ENCODE results near the gene HPCAL1. TPM values are rescaled to one million over a fixed set of nuclear protein-coding genes. Genes with fewer than 3 reads are reported as not detected.

Gene HPCAL1
- total and polyA plus RNA-seq, 2 of the 4 experiments (the other 2 are of a cell fraction), result 8.2 to 33.7 TPM

DNA sequence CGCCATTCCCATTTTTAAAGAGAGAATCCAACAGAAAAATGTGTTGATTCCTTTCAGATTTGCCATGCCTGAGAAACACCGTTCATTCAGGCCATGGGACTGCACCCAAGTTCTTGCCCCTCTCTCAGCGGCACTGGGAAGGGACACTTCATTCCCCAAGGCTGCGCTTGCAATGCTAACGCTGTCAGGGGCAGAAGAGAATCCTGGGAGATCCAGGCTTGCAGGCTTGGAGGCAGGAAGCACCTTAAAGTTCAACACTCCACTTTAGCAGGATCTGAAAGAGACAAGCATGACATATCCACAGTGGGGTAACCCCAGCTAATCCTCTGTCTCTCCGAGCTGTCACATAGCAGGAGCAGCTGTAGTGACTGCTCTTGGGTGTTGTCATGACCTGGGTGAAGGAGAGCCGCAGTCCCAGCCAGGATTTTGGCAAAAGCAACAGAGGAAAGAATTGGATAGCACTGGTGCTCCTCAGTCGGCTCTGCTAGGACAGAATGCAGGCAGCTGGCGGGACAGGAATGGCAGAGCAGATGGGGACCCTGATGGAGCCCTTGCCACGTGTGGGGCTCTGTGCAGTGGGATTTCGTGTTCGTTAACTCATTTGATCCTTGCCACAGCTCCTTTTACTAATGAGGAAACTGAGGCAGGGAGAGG is 167.4 kb downstream of the HPCAL1 start:
- in situ Hi-C loops (cut with MboI; ENCODE audit: low sequenced_read_pairs), result no loop called here
- H3K56ac ChIP-seq (ENCODE audit: extremely low read depth, insufficient read depth, low read length), result no peak overlapping the region
- 60% methylated on average over 3 of the region's 12 CpGs; no CpG with 5 or more reads in 1 of the 2 experiments for WGBS, 2 experiments (ENCODE audit: extremely low coverage in 2 of 2, insufficient read length in 1 of 2)
- no peak overlapping the region for H3K4me2 ChIP-seq (ENCODE audit: low read depth, low read length)
- peak overlapping the region; percentile 82 for H2AK9ac ChIP-seq (replicated peaks; ENCODE audit: low read depth, low read length, poor library complexity)
- intact Hi-C loops (cut with micrococcal nuclease), result no loop called here
- dilution Hi-C loops (cut with HindIII; ENCODE audit: low sequenced_read_pairs, unreplicated experiment), result no loop called here
- H2BK20ac ChIP-seq (ENCODE audit: low read depth, low read length), result no peak overlapping the region
- no peaks in the 10 kb centered on the region for H3K9me3 ChIP-seq (ENCODE audit: control insufficient read depth, insufficient read depth, low read length)
- no peak overlapping the region for H3K27ac ChIP-seq (ENCODE audit: insufficient read depth, low read length)
- H3K9ac ChIP-seq (ENCODE audit: low read depth, low read length), result no peak overlapping the region
- ATAC-seq (ENCODE audit: low read depth) (no peak), DNase-seq (no peak)
- CTCF ChIA-PET, result interaction anchor here (1.1 kb wide), 1 partner anchor 9 kb away, joined by 5 read pairs; no protein-coding TSS in a partner anchor
- H2BK5ac ChIP-seq (ENCODE audit: low read depth, low read length, poor library complexity, severe bottlenecking), result no peak overlapping the region
- H3K4me1 ChIP-seq (ENCODE audit: control insufficient read depth, insufficient read depth, low read length), result no peaks in the 10 kb centered on the region
- no peaks in the 10 kb centered on the region for H4K20me1 ChIP-seq (ENCODE audit: insufficient read depth, low read length)
- H3K23ac ChIP-seq (ENCODE audit: low read depth, low read length), result no peak overlapping the region
- H3K18ac ChIP-seq (ENCODE audit: low read depth, low read length), result no peak overlapping the region
- TF ChIP-seq CEBPB (IDR thresholded peaks at IDR 0.05; ENCODE audit: low read depth, low read length), result no peak
- no peak for TF ChIP-seq NFE2L2 (IDR thresholded peaks at IDR 0.05; ENCODE audit: low read depth, low read length)
- no peak for TF ChIP-seq RAD21 (IDR thresholded peaks at IDR 0.05; ENCODE audit: low read length)
- TF ChIP-seq, protein P1, sequence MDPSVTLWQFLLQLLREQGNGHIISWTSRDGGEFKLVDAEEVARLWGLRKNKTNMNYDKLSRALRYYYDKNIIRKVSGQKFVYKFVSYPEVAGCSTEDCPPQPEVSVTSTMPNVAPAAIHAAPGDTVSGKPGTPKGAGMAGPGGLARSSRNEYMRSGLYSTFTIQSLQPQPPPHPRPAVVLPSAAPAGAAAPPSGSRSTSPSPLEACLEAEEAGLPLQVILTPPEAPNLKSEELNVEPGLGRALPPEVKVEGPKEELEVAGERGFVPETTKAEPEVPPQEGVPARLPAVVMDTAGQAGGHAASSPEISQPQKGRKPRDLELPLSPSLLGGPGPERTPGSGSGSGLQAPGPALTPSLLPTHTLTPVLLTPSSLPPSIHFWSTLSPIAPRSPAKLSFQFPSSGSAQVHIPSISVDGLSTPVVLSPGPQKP (IDR thresholded peaks at IDR 0.05; ENCODE audit: borderline replicate concordance, low read depth, low read length), result no peak
- TF ChIP-seq POLR2A (IDR thresholded peaks at IDR 0.05; ENCODE audit: low read depth, low read length), result no peak
- no peak for TF ChIP-seq CHD1 (IDR thresholded peaks at IDR 0.05; ENCODE audit: low read depth, low read length)
- no peak for TF ChIP-seq FOS (IDR thresholded peaks at IDR 0.05; ENCODE audit: low read depth, low read length)
- TF ChIP-seq RFX5 (IDR thresholded peaks at IDR 0.05; ENCODE audit: low read depth, low read length), result no peak
- TF ChIP-seq, protein P2, sequence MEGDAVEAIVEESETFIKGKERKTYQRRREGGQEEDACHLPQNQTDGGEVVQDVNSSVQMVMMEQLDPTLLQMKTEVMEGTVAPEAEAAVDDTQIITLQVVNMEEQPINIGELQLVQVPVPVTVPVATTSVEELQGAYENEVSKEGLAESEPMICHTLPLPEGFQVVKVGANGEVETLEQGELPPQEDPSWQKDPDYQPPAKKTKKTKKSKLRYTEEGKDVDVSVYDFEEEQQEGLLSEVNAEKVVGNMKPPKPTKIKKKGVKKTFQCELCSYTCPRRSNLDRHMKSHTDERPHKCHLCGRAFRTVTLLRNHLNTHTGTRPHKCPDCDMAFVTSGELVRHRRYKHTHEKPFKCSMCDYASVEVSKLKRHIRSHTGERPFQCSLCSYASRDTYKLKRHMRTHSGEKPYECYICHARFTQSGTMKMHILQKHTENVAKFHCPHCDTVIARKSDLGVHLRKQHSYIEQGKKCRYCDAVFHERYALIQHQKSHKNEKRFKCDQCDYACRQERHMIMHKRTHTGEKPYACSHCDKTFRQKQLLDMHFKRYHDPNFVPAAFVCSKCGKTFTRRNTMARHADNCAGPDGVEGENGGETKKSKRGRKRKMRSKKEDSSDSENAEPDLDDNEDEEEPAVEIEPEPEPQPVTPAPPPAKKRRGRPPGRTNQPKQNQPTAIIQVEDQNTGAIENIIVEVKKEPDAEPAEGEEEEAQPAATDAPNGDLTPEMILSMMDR (conservative IDR thresholded peaks at IDR 0.05; ENCODE audit: low read depth, low read length), result no peak
- TF ChIP-seq, protein P3, sequence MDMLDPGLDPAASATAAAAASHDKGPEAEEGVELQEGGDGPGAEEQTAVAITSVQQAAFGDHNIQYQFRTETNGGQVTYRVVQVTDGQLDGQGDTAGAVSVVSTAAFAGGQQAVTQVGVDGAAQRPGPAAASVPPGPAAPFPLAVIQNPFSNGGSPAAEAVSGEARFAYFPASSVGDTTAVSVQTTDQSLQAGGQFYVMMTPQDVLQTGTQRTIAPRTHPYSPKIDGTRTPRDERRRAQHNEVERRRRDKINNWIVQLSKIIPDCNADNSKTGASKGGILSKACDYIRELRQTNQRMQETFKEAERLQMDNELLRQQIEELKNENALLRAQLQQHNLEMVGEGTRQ (IDR thresholded peaks at IDR 0.05; ENCODE audit: low read depth, low read length), result no peak
- TF ChIP-seq BHLHE40 (IDR thresholded peaks at IDR 0.05; ENCODE audit: low read depth, low read length), result no peak
- H4K91ac ChIP-seq (ENCODE audit: insufficient read depth, low read depth, low read length), result no peak overlapping the region
- no peak overlapping the region for H4K5ac ChIP-seq (ENCODE audit: low read depth, low read length)
- H4K8ac ChIP-seq (ENCODE audit: low read depth in 2 of 2, low read length in 2 of 2), result no peak overlapping the region
- no peaks in the 10 kb centered on the region for H3K79me1 ChIP-seq (ENCODE audit: low read depth in 1 of 2, low read length in 2 of 2)
- H3K27me3 ChIP-seq (ENCODE audit: control insufficient read depth, insufficient read depth, low read length), result peaks cover 42% of the 10 kb centered on the region
- no TSS peak for BruUV-seq (replicated peaks)
- H3K4ac ChIP-seq (ENCODE audit: low read depth, low read length), result no peak overlapping the region
- H3K4me3 ChIP-seq (ENCODE audit: insufficient read depth, low read depth, low read length), result no peak overlapping the region
- no peak overlapping the region for H2BK15ac ChIP-seq (ENCODE audit: low read depth, low read length)
- no peak overlapping the region for H3K14ac ChIP-seq (replicated peaks; ENCODE audit: low read depth, low read length)
- POLR2A ChIA-PET (ENCODE audit: unreplicated experiment), result no interaction called here
- H3K9me1 ChIP-seq (ENCODE audit: insufficient read depth, low read length), result no peaks in the 10 kb centered on the region
- no peak overlapping the region for H2AK5ac ChIP-seq (ENCODE audit: low read depth, low read length)
- H2AFZ ChIP-seq (replicated peaks; ENCODE audit: low read length, poor library complexity), result peak overlapping the region; percentile 6
- no peak overlapping the region for H2BK120ac ChIP-seq (ENCODE audit: low read depth, low read length)
- no peaks in the 10 kb centered on the region for H3K36me3 ChIP-seq (ENCODE audit: control insufficient read depth, insufficient read depth, low read length)
